Measurements from ENCODE around the gene RHOXF2B.
"Not testable (repeated sequence)": the region's sequence is repeated elsewhere in the genome, so short reads cannot be mapped to it uniquely, and the experiment has no call there.

RHOXF2B gene
- total RNA-seq = 0 reads per million in 9 experiments

- not testable (repeated sequence) for H3K27ac Mint-ChIP-seq; DNase-seq; H3K9me3 Mint-ChIP-seq; H3K4me1 Mint-ChIP-seq (ENCODE audit: low read depth in 2 of 2); H3K4me3 Mint-ChIP-seq; ATAC-seq (replicated peaks); H3K27me3 Mint-ChIP-seq; H3K36me3 Mint-ChIP-seq (ENCODE audit: insufficient read depth)
Observed at GRCh38 chrX:120077590-120077989, at the start of gene RHOXF2B. Gene RHOXF2B, minus strand, starts transcription at chrX:120077690. Its CDS starts 138 bp downstream, at chrX:120077552.

GRCh38 chrX:120125444-120125843, 48.0 kb upstream of the RHOXF2B start:
- no peaks in the 10 kb centered on the region for H3K36me3 Mint-ChIP-seq (ENCODE audit: insufficient read depth)
- H3K27ac Mint-ChIP-seq = peak overlapping the region in 1 of 2 donors; percentile 44
- DNase-seq (no peak), ATAC-seq (replicated peaks) (no peak)
- no peaks in the 10 kb centered on the region for H3K9me3 Mint-ChIP-seq
- no peak overlapping the region for H3K4me3 Mint-ChIP-seq
- no peaks in the 10 kb centered on the region for H3K27me3 Mint-ChIP-seq
- no peaks in the 10 kb centered on the region for H3K4me1 Mint-ChIP-seq (ENCODE audit: low read depth in 2 of 2)

GRCh38 chrX:120120223-120120622, 42.7 kb upstream of the RHOXF2B start:
- H3K27ac Mint-ChIP-seq = peak overlapping the region in 1 of 2 donors; percentile 49
- H3K36me3 Mint-ChIP-seq (ENCODE audit: insufficient read depth) = no peaks in the 10 kb centered on the region
- no peak for DNase-seq

GRCh38 chrX:120115438-120115963, 38.0 kb upstream of the RHOXF2B start, which contains the start of gene RHOXF1:
Gene RHOXF1, minus strand, starts transcription at chrX:120115913. Its CDS starts 51 bp downstream, at chrX:120115862.
- ATAC-seq (replicated peaks) (no peak), DNase-seq (no peak)
- H3K36me3 Mint-ChIP-seq (ENCODE audit: insufficient read depth) = no peaks in the 10 kb centered on the region
- H3K27ac Mint-ChIP-seq = no peak within 1 kb of the TSS
- H3K4me3 Mint-ChIP-seq = no peak within 1 kb of the TSS
- H3K4me1 Mint-ChIP-seq (ENCODE audit: low read depth in 2 of 2) = no peaks in the 10 kb centered on the region
- H3K27me3 Mint-ChIP-seq = no peaks in the 10 kb centered on the region
- H3K9me3 Mint-ChIP-seq = no peaks in the 10 kb centered on the region

More at GRCh38 chrX:120120223-120120622, 42.7 kb upstream of the RHOXF2B start:
- Mint-ChIP-seq H3K4me1 (ENCODE audit: low read depth in 2 of 2) (no peaks in the 10 kb centered on the region), H3K9me3 (no peaks in the 10 kb centered on the region), H3K27me3 (no peaks in the 10 kb centered on the region), H3K4me3 (no peak overlapping the region)
- no peak for ATAC-seq (replicated peaks)

GRCh38 chrX:120111611-120112010, 34.1 kb upstream of the RHOXF2B start:
- H3K27me3 Mint-ChIP-seq = no peaks in the 10 kb centered on the region
- no peaks in the 10 kb centered on the region for H3K9me3 Mint-ChIP-seq
- ATAC-seq (replicated peaks) (no peak), DNase-seq (no peak)
- H3K36me3 Mint-ChIP-seq (ENCODE audit: insufficient read depth) = no peaks in the 10 kb centered on the region
- no peaks in the 10 kb centered on the region for H3K4me1 Mint-ChIP-seq (ENCODE audit: low read depth in 2 of 2)
- no peak overlapping the region for H3K4me3 Mint-ChIP-seq
- H3K27ac Mint-ChIP-seq = no peak overlapping the region

- Mint-ChIP-seq H3K9me3 (no peaks in the 10 kb centered on the region), H3K4me1 (ENCODE audit: low read depth in 2 of 2) (no peaks in the 10 kb centered on the region), H3K4me3 (no peak overlapping the region), H3K36me3 (ENCODE audit: insufficient read depth) (no peaks in the 10 kb centered on the region), H3K27ac (no peak overlapping the region), H3K27me3 (no peaks in the 10 kb centered on the region)
- DNase-seq (no peak), ATAC-seq (replicated peaks) (no peak)
Observed at GRCh38 chrX:120109378-120109777, 31.9 kb upstream of the RHOXF2B start.

GRCh38 chrX:120104707-120105106, 27.2 kb upstream of the RHOXF2B start:
- H3K27ac Mint-ChIP-seq = not testable (repeated sequence)

GRCh38 chrX:120101057-120101456, 23.6 kb upstream of the RHOXF2B start:
- H3K27me3 Mint-ChIP-seq = not testable (repeated sequence)

More at GRCh38 chrX:120104707-120105106, 27.2 kb upstream of the RHOXF2B start:
- not testable (repeated sequence) for H3K27me3 Mint-ChIP-seq; ATAC-seq (replicated peaks); H3K9me3 Mint-ChIP-seq; H3K4me1 Mint-ChIP-seq (ENCODE audit: low read depth in 2 of 2); DNase-seq; H3K4me3 Mint-ChIP-seq; H3K36me3 Mint-ChIP-seq (ENCODE audit: insufficient read depth)

GRCh38 chrX:120090208-120090607, 12.7 kb upstream of the RHOXF2B start:
- no peaks in the 10 kb centered on the region for H3K36me3 Mint-ChIP-seq (ENCODE audit: insufficient read depth)
- H3K4me3 Mint-ChIP-seq = no peak overlapping the region
- no peaks in the 10 kb centered on the region for H3K27me3 Mint-ChIP-seq
- no peaks in the 10 kb centered on the region for H3K4me1 Mint-ChIP-seq (ENCODE audit: low read depth in 2 of 2)
- no peak for DNase-seq
- no peak overlapping the region for H3K27ac Mint-ChIP-seq
- no peak for ATAC-seq (replicated peaks)
- no peaks in the 10 kb centered on the region for H3K9me3 Mint-ChIP-seq

More at GRCh38 chrX:120101057-120101456, 23.6 kb upstream of the RHOXF2B start:
- not testable (repeated sequence) for DNase-seq; H3K27ac Mint-ChIP-seq; H3K4me3 Mint-ChIP-seq; ATAC-seq (replicated peaks); H3K9me3 Mint-ChIP-seq; H3K36me3 Mint-ChIP-seq (ENCODE audit: insufficient read depth); H3K4me1 Mint-ChIP-seq (ENCODE audit: low read depth in 2 of 2)

GRCh38 chrX:120087289-120088017, 10.0 kb upstream of the RHOXF2B start:
- H3K9me3 Mint-ChIP-seq = no peaks in the 10 kb centered on the region
- no peak overlapping the region for H3K27ac Mint-ChIP-seq
- no peaks in the 10 kb centered on the region for H3K36me3 Mint-ChIP-seq (ENCODE audit: insufficient read depth)
- ATAC-seq (replicated peaks) (no peak), DNase-seq (no peak)
- no peaks in the 10 kb centered on the region for H3K27me3 Mint-ChIP-seq
- H3K4me1 Mint-ChIP-seq (ENCODE audit: low read depth in 2 of 2) = no peaks in the 10 kb centered on the region
- H3K4me3 Mint-ChIP-seq = no peak overlapping the region

GRCh38 chrX:120085553-120086185, 8.2 kb upstream of the RHOXF2B start:
- not testable (repeated sequence) for H3K9me3 Mint-ChIP-seq; H3K4me1 Mint-ChIP-seq (ENCODE audit: low read depth in 2 of 2); H3K27ac Mint-ChIP-seq; H3K27me3 Mint-ChIP-seq; H3K36me3 Mint-ChIP-seq (ENCODE audit: insufficient read depth); DNase-seq; H3K4me3 Mint-ChIP-seq
- peak; percentile 29 for ATAC-seq (replicated peaks)

- not testable (repeated sequence) for H3K9me3 Mint-ChIP-seq; ATAC-seq (replicated peaks); H3K36me3 Mint-ChIP-seq (ENCODE audit: insufficient read depth); H3K27ac Mint-ChIP-seq; DNase-seq; H3K4me1 Mint-ChIP-seq (ENCODE audit: low read depth in 2 of 2); H3K4me3 Mint-ChIP-seq; H3K27me3 Mint-ChIP-seq
Observed at GRCh38 chrX:120066169-120066568, 11.3 kb downstream of the RHOXF2B start.

- DNase-seq; H3K4me3 Mint-ChIP-seq; H3K36me3 Mint-ChIP-seq (ENCODE audit: insufficient read depth); H3K9me3 Mint-ChIP-seq; H3K27me3 Mint-ChIP-seq; ATAC-seq (replicated peaks); H3K4me1 Mint-ChIP-seq (ENCODE audit: low read depth in 2 of 2); H3K27ac Mint-ChIP-seq: not testable (repeated sequence)
Observed at GRCh38 chrX:120042712-120043111, 34.8 kb downstream of the RHOXF2B start.

GRCh38 chrX:120042247-120042646, 35.2 kb downstream of the RHOXF2B start:
- not testable (repeated sequence) for H3K27me3 Mint-ChIP-seq; H3K4me1 Mint-ChIP-seq (ENCODE audit: low read depth in 2 of 2); DNase-seq; ATAC-seq (replicated peaks); H3K27ac Mint-ChIP-seq; H3K9me3 Mint-ChIP-seq; H3K4me3 Mint-ChIP-seq; H3K36me3 Mint-ChIP-seq (ENCODE audit: insufficient read depth)
